Bronchial epithelial cell (primary cell): ENCODE results near the gene ASIC2. TPM values are rescaled to one million over a fixed set of nuclear protein-coding genes. Genes with fewer than 3 reads are reported as not detected.

ENCODE experiments used
- DNase-seq: peaks from one replicate; pipeline ENCODE4 v3.0.0-alpha.2; 2010; ENCODE audit warnings: low read depth
- FAIRE-seq: peaks from 2 replicates; lab custom pipeline; 2011; peaks lifted over from hg19 to GRCh38; lab: Jason Lieb, UNC
- H3K27me3 ChIP-seq: 2 replicates; pipeline ENCODE4 v1.5.1; 2011; ENCODE audit warnings: low read length; ENCODE audit not compliant: control insufficient read depth, insufficient read depth
- H3K36me3 ChIP-seq: 2 replicates; pipeline ENCODE4 v1.5.1; 2011; ENCODE audit warnings: low read length; ENCODE audit not compliant: control insufficient read depth, insufficient read depth
- H3K4me3 ChIP-seq: 2 replicates; pipeline ENCODE4 v1.5.1; 2011; ENCODE audit warnings: mild to moderate bottlenecking, low read depth, low read length, control low read depth
- CTCF ChIP-seq: IDR thresholded peaks from 2 replicates; pipeline ENCODE4 v1.5.1; 2011; ENCODE audit warnings: mild to moderate bottlenecking, moderate library complexity, low read length, control low read depth, inconsistent platforms; ENCODE audit not compliant: insufficient read depth, severe bottlenecking
- total RNA-seq: library from RNA; depleted of rRNA; stranded (reverse); fragments of >200 nt; gene quantifications from 2 replicates; pipeline ENCODE4 v1.2.1, GENCODE V29; 2014

Gene ASIC2
- total RNA-seq, 1 donor from 2014 or later = not detected

DNA sequence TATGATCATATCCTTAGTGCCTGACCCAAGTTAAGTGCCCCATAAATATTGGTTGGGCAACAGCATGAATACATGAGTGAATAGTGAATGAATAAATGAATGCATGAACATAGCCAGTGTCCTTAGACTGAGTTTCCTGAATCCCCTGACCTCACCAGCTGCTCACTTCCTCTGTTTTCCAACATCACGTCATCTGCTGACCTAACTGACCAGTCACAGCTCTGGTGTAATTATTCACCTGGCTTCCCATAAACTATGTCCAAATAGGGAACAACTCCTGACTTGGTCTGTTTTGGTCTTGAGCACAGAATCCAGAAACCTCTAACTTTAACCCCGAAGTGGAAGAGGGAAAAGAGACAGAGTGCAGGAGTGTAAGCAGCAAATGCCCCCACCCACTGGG lies 83.4 kb downstream of the ASIC2 start:
- no peak overlapping the region for H3K4me3 ChIP-seq
- FAIRE-seq (peak; percentile 23), DNase-seq (no peak)

DNA sequence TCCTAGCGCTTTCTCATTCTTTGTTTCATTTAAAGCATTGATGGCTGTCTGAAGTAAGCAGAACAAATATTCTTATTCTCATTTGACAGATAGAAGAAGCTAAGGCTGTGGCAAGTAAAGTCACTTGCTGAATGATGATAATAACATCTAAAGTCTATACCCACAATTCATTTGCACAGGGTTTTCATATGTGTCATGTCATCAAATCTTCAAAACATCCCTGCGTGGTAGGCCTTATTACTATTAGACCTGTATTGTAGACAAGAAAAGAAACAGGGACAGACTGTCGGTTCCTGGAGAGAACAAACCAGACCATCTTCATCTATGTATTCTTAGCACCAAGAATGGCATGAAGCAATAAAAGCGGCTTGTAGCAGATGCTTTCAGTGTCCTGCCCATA lies 85.9 kb downstream of the ASIC2 start:
- H3K4me3 ChIP-seq = no peak overlapping the region
- no peak for FAIRE-seq
- peaks cover 1% of the 10 kb centered on the region for H3K27me3 ChIP-seq
- no peaks in the 10 kb centered on the region for H3K36me3 ChIP-seq
- DNase-seq = no peak
- no peak for TF ChIP-seq CTCF

More for the DNA sequence above, 83.4 kb downstream of the ASIC2 start:
- TF ChIP-seq CTCF = no peak
- Histone ChIP-seq H3K36me3 (no peaks in the 10 kb centered on the region), H3K27me3 (no peaks in the 10 kb centered on the region)

- no peak overlapping the region for H3K4me3 ChIP-seq
- no peaks in the 10 kb centered on the region for H3K36me3 ChIP-seq
- H3K27me3 ChIP-seq = peaks cover 1% of the 10 kb centered on the region
- TF ChIP-seq CTCF = no peak
- no peak for DNase-seq
- FAIRE-seq = no peak
Measured at GRCh38 chr17:33205552-33205951, 87.5 kb downstream of the ASIC2 start.

GRCh38 chr17:33204701-33205100 lies 88.4 kb downstream of the ASIC2 start:
- no peak for DNase-seq
- peaks cover 1% of the 10 kb centered on the region for H3K27me3 ChIP-seq
- FAIRE-seq = no peak

DNA sequence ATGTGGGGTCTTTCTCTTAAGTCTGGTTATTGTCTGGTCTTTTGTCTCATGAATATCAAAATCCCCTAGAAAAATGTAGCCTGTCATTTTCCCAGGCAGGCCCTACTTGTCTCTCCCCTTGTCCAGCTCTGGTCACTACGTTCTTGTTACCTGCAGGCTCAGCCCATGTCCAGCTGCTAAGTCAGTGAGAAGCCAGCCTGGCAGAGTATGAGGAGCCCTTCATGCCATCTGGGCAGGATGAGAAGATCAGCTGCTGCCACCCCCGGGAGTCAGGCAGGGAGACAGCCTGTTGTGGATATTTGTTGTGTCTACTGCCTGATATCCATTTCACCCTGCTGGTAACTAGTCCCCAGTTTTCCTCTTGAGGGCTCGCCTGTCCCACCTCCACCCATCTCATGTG lies 88.9 kb downstream of the ASIC2 start:
- peaks cover 1% of the 10 kb centered on the region for H3K27me3 ChIP-seq
- H3K4me3 ChIP-seq = no peak overlapping the region
- TF ChIP-seq CTCF = no peak
- FAIRE-seq = no peak
- no peak for DNase-seq
- no peaks in the 10 kb centered on the region for H3K36me3 ChIP-seq

More at GRCh38 chr17:33204701-33205100, 88.4 kb downstream of the ASIC2 start:
- H3K36me3 ChIP-seq = no peaks in the 10 kb centered on the region
- no peak overlapping the region for H3K4me3 ChIP-seq
- TF ChIP-seq CTCF = no peak

DNA sequence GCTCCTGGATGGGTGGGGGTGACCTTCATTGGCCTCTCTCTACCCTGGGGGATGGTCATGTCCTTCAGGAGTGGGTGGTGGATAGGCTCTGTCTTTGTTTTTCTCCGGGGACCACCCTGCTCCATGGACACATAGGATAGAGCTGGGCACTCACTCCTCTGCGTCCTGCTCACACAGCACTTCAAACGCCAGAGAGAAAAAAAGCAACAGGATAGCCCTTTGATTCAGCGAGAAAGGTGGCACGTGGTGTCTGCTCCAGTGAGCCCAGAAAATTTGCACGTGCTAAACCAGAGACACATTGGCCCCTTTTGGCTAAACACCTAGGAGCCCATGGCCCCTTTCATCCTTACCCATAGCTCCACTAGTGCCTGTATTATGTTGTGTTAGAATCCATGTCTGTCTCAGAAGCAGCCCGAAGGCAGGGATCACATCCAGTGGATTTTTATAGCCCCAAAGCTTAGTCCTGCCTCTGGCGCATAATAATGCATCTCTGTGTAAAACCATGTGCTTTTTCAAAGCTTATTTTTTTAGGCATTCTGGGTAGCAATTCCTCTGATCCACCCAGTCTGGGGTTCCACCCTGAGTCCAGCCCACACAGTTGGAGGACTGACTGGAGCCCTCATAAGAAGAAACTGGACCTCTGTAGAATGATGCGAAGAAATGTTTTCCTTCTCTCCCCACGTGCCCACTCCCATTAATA lies 90.1 kb downstream of the ASIC2 start:
- FAIRE-seq (no peak), DNase-seq (no peak)
- Histone ChIP-seq H3K36me3 (no peaks in the 10 kb centered on the region), H3K4me3 (no peak overlapping the region), H3K27me3 (peaks cover 1% of the 10 kb centered on the region)
- TF ChIP-seq CTCF = no peak
